HG03045 (cell line): ENCODE data around the gene WASF2.

Source experiments
- ATAC-seq: cut with Tn5 transposase; IDR thresholded peaks from one replicate; pipeline ENCODE4 v1.9.1; 2021; ENCODE audit warnings: mild to moderate bottlenecking, moderate library complexity; ENCODE audit not compliant: unreplicated experiment

The WASF2 gene

DNA sequence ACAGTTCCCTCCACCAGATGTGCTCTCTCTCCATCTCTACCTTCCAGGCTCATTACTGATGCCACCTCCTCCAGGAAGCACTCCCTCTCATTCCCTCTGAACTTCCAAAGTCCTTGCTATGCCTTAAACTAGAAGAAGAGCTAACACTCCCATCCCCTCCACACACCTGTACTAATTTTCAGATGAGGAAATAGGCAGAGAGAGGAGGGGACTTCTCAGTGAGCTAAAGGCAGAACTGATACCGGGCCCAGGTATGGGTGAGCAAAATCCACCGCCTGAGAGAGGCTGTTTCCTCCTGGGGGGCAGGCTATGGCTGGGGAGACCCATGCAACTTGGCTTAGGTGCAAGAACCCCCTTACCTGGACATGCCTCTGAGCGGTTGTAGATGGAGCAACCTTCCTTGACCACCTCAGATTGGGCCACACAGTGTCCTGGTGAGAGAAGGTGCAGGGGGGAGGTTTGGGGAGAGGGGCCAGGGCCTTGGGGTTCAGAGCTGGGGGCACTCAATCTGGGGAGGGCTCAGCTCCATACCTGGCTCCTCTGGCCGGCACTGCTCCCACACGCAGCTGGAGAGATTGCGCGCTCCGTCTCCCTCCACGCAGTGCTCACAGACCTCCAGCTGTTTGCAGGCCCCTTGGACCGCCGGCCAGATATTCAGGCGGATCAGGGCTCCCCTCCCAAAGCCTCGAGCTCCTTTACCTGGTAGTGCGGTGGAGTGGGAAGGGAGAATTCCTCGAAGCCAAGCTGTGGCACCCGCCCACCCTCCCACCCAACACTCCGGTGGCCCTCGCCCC, 107.8 kb downstream of the WASF2 start:
- no peak for ATAC-seq

DNA sequence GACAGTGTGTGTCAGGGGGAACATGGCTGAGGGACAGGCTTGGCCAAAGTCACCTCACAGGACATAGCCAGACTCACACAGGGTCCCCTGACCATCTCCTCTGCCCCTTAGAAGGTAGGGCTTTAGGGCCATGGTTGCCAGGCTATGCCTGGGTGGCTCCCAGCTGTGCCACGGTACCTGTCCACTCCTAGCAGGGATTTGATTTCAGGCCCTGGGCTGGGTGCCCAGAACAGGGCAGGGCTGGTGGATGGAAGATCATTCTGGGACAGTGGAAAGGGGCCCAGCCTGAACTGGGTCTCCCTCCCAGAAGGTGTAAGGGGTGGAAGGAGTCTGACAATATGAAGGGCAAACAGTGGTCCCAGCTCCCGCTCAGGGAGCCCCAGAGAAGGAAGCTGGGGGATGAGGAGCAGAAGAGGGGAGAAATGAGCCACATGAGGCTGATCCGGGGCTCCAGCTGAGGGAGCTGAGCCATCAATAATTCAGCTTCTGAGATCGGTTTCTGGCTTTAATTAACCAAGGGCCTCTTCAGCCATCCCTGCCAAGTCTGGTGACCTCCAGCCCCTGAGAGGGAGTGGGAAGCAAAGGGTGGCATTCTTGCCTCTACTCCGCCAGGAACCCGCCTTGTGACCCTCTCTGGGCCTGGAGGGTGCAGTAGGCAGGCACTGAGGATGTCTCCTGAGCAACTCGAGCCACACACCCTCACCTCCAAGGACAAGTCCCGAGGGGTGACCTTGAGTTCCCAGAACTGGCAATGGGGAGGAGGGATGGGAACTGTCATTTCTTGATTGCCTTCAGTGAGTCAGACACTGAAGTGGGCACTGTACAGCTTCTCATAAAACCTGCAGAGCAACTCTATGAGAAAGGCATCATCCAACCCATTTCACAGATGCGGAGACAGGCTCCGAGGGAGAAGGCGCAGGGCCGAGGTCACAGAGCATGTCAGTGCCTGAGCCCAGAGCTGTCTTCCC, 108.9 kb downstream of the WASF2 start:
- ATAC-seq = no peak

DNA sequence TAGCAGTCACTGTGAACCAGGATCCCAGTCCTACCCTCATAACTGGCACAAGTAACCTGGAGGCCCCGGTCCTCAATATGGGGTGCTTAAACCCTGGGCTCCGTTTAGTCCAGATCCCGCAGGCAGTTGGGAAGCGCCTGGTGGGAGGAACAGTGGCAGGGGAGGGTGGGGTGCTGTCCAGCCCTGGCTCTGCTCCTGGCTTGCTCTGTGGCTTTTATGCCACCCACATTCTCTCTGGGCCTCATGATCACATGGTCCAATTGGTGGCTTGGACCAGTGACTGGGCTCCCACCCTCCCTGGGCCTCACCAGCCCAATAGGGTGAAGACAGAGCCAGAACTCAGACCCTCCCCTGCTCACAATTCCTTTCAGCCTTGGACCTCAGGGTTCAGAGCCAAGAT, 109.7 kb downstream of the WASF2 start:
- no peak for ATAC-seq

DNA sequence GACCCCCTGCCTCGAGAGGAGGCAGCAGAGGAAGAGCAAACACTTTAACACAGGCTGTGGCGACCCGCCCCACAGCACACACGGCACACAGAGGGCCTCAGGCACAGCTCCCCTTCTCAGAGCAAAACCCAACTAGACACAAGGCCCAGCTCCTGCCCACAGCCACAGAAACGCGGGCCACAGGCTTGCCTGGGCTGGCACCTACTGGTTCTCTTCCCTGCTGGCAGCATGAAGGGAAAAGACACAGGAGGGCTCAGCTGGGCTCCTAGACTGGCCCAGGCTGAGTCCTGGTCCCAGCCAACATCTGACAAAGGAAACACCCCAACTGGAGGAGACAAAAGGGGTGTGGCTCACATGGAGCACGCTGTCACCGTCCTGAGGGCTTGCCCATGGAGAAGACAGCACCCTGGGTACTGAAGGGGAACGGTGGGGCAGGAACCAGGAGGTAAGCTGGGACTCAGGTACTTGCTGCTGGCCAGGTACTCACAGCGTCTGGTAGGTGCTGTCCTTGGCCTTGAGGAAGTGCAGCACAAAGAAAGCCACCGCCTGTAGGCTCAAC, 110.3 kb downstream of the WASF2 start:
- no peak for ATAC-seq

DNA sequence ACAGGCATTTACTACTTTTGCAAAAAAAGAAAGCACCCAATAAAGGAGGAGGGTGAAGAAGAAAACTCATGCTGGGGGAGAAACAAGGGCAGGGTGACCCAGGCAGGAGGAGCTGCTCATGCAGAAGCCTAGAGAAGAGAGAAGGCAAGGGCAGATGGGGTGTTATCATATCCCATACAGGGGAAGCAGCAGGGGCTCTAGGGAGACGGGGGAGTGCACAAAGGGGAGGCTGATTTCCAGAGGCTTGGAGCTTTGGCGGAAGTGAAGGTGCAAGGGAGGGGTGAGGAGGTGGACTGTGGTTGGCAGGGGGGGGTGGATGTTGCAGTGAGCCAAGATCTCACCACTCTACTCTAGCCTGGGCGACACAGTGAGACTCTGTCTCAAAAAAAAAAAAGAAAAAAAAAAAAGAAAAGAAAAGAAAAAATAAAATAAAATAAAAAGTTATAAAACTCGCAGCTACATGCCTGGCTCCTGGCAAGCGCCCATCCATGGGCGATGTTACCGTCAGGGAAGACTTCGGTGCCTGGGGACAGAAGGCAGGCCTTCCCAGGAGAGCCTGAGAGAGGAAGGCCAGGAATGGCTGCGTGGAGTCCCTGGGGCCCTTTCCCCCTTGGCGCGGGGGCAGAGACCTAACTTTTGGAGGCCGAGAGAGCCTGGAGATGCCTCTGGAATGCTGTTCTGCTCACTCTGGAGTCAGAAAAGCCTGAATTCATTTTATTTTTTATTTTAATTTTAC, 112.0 kb downstream of the WASF2 start:
- ATAC-seq = no peak

DNA sequence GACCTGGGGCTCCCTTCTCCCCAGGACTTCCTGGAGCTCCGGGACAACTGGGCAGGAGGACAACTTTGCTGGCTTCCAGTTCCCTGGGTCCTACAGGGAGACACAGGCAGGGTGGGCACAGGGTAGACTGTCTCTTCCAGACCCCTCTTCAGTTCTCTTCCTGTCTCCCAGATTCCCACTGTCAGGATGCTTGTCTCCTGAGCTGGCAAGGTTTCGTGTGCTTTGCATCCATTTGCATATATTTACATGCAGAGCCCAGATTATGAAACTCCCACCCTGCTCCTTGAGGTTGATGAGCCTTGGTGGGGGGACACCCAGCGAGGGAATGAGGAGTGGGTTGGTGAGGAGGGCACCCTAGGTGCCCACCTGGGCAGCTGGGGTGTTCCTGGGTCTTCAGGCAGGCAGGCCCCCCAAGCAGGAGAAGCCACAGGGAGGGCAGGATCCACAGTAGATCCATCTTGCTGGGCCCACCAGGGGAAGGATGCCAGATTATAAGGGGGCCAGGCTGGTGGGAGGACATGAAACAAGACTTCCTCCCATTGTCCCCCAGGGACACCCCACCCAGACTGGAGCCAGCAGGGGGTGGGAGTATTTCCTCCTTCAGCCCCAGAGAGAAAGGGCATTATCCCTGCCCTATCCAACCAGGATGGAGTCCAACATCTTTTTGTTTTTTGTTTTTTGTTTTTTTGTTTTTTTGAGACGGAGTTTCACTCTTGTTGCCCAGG, 115.4 kb downstream of the WASF2 start, which contains the start of gene FCN3:
Gene FCN3, minus strand, starts transcription at position 463 of the 725 bp plus-strand sequence. Its CDS starts 6 bp downstream, at position 457.
- ATAC-seq = no peak

DNA sequence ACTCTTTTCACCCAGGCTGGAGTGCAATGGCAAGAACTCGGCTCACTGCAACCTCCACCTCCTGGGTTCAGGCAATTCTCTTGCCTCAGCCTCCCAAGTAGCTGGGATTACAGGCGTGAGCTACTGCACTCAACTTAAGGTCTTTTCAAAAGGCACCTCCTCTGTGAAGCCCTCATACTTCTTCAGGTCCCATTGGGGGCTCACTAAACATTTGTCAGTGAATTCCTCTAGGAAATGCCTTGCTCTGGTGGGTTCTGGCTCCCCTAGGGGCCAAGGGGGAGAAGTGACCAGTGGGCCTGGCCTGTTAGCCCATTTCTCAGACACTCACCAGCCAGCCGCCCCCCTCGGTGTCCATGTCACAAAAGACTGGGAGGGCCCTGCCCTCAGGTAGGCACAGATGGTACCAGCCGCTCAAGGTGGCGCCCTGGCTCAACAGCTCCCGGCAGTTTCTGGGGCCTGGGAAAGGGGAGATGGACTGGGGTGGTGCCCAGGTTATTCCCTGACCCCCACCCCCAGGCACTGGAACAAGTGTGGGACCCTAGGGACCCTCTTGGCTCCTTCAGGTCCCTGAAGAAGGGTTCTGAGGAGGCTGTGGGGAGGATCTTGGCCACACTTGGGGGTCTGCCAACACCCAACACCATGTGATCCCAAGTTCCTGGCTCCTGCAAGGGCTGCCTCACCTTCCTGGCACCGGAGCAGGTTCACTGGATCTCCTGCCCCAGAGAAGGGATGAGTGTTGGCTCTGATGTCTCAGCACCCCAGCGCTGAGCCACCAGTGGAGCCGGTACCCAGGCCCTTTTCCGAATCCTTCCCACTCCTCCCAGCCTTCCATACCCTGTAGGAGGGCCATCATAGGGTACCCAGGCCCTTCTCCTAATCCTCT, 116.9 kb downstream of the WASF2 start:
- ATAC-seq = no peak

DNA sequence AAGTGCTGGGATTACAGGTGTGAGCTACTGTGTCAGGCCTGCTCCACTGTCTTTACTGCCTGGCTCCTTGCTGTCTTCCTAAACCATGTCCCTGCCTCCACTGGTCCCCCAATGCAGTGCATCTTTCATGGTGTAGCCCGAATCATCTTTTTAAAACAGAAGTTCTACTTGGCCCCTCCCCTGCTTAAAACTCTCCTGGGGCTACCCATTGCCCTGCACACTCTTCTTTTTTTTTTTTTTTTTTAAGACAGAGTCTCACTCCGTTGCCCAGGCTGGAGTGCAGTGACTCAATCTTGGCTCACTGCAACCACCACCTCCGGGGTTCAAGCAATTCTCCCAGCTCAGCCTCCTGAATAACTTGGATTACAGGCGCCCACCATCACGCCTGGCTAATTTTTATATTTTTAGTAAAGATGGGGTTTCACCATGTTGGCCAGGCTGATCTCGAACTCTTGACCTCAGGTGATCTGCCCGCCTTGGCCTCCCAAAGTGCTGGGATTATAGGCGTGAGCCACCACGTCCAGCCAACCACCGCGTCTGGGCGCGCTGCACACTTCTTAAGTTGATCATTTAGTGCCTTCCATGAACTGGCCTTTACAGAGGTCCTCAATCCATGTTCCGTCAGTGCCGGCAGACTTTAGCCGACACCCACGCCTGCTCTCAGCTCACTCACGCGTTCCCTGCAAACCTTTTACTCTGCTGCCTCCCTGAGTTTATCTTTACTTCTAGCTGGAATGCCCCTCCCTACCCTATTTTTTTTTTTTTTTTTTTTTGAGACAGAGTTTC, 117.8 kb downstream of the WASF2 start:
- no peak for ATAC-seq

DNA sequence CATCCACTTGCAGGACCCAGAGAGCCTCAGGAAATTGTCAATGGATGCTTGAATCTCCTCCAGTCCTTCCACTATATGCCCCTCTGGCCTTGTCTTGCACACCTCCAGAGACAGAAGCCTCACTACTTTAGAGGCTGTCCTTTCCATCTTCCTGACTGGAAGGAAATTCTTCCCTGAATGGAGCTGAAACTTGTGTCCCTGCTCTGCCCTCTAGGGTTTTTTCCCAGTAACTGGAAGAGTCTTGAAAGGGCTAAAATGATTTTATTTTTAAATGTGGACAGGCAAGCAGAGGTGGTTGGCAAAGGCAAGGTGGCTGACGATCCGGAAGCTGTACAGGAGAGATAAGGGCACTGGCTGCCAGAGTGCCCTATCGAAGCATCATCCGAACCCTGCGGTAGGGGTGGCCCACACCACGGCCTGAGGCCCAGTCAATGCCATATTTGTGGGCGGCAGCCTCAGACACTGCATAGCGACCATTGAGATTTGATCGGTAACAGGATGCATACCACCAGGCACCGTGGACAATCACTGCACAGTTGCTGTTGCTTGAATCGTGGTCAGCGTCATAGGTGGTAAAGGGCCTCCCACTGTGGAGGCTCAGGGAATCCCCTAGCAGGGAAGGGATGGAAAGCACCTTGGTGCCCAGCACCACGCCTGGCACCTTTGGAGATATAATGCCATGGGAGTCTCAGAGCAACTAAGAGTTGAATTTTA, 120.9 kb downstream of the WASF2 start:
- ATAC-seq = no peak

DNA sequence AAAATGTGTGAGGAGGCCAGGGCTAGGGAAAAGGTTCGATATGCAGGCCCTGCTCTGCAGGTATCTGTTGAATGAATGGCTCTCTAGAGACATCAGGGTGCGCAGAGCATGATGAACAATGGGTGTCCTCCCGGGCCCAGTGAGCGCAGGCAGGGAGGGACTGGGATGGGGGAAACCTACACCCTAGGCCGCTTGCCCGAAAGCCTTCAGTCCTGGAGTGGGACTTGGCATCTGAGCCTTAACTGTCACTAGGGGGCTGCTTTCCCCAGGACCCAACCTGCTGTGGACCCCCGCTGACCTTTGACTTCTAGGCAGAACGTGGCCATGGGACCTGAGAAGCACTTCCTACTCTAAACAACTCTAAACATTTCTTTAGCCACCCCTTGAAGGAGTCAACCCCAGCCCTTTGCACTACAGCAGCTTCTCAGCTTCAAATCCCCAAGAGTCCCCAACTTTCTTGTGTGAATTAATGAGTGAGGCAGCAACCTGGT, 122.8 kb downstream of the WASF2 start:
- no peak for ATAC-seq

DNA sequence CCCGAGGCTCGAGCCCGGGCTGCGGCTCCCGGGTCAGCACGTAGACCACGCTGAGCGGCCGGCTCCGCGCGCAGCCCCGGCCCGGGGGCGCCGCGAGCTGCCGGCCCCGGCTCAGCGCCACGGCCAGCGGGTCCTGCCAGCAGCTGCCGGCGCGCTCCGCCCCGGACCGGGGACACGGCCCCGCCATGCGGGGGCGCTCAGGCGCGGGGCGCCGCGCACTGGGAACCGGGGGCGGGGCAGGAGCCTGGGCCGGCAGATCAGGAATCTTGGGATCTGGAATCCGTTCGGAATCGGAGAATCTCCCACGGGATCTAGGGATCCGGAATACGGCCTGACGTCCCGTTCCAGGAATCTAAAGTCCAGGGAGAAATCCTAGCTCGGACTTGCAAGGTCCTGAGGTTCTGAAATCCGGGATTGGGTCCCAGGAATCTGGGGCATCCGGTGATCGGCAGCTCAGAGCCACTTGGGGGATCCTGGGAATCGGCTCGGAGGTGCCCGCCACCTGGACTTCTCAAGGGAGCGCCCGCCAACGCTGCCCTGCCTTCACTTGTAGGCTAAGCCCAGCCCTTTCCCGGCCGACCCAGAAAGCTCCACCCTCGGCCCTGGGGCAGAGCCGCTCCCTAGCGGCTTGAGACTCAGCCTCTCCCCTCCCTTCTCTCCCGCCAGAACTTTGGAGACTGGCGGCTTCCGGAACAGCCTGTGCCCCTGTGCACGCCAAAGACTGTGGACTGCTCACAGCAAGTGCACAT, 123.4 kb downstream of the WASF2 start, which contains the start of gene MAP3K6:
Gene MAP3K6, minus strand, starts transcription at position 551 of the 749 bp plus-strand sequence. Its CDS starts 364 bp downstream, at position 187.
- peak; percentile 43 for ATAC-seq

DNA sequence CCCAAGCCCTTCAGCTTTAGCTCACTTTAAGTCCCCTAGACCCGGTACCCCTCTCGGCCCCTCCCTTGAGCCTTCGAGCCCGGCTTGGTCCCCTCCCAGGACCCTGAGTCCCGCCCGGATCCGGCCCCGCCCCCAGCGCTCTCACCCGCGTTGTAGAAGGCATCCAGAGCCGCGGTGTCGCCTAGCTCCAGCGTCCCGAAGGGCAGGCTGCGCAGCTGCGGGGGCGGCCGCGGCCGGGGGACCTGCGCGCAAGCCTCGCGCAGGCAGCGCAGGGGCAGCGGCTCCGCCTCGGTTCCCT, 123.9 kb downstream of the WASF2 start:
- ATAC-seq = peak; percentile 35

DNA sequence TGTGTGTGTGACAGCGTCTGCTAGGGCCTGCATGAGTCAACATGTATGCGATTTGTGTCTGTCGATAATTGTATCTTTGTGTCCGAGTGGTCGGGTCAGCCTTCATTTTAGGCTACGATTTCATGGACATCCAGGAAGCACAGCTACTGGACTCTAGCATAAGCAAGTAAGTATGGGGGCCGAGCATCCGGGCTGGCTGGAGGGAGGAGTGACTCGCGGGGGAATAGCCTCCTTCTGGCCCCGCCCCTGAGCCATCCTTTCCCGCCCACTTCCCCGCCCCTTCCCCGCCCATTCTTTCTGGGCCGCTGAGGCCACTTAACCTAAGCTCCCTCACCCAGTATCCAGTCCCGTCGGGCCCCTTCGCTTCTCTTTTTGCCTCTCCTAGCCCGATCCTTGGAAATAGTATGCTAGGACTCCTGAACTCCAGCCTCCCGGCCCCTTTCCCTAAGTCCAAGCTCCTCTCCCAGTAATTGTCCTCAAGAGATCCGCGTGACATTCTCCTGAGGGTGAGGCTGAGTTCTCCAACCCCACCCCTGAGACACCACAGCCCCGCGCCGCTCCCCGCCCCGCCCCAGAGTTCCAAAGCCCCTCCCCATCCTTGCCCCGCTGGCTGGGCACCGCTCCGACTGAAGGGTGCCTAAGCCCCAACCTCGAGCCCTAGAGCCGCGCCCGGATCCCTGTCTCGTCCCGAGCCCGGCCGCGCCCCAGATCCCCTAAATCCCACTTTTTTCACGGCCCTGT, 124.4 kb downstream of the WASF2 start:
- peak; percentile 28 for ATAC-seq

DNA sequence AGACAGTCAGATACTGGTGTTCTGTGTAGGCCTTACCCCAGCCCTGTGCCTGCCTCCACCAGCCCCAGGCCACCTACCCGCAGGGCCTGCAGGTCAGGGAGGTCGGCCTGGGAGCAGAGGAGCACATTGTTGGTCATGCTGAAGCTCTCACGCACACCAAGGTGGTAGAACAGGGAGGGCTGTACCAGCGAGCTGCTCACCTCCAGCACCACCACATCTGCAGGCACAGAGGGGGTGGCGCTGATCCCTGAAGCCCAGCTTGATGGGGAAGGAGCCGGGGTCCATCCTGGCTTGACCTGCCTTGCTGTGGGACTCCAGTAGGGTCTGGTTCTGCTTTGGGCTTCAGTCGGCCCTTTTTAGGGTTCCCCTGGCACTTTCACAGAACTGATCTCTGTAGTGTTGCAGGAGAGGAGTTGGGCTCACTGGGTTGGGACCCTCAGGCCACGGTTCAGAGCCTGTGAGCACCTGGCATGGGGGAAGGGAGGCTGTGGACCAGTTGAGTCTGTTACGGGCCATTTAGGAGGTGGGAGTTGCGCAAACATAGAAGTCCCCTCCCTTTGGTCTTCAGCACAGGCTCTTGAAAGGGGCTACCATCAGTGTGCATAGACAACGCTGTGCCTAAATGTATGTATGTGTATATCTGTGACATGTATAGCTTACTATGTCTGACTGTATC, 125.1 kb downstream of the WASF2 start:
- ATAC-seq = no peak
